ENCODE results near the gene FARS2.

Gene FARS2

DNA sequence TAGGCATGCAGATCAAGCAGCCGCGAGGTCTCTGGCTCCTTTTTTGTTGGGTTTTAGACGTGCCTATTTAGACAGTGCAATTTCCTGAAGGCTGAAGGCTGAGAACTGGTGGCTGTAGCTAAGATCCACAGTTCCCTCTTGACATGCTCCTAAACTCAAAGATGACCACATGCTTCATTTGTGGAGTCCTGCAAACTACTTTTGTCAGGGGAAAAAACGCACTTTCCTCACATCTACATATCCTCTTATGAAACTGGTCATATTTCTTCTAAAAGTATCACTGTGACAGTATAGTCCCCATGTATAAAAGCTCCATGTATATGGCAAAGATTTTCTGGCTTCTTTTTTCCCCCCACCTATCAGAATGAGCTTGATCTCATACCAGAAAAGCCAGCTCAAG, 31.2 kb upstream of the FARS2 start:
- H3K27me3 ChIP-seq (replicated peaks; ENCODE audit: control insufficient read depth, insufficient read depth, low read length), result no peaks in the 10 kb centered on the region
- no peak for TF ChIP-seq CTCF (IDR thresholded peaks at IDR 0.05; ENCODE audit: insufficient read depth, low read length, poor library complexity, severe bottlenecking)
- H3K36me3 ChIP-seq (ENCODE audit: control insufficient read depth, insufficient read depth, low read length), result no peaks in the 10 kb centered on the region
- DNase-seq (ENCODE audit: extremely low read depth, insufficient read length), result no peak
- no peak overlapping the region for H3K4me3 ChIP-seq (replicated peaks; ENCODE audit: low read depth, low read length)

DNA sequence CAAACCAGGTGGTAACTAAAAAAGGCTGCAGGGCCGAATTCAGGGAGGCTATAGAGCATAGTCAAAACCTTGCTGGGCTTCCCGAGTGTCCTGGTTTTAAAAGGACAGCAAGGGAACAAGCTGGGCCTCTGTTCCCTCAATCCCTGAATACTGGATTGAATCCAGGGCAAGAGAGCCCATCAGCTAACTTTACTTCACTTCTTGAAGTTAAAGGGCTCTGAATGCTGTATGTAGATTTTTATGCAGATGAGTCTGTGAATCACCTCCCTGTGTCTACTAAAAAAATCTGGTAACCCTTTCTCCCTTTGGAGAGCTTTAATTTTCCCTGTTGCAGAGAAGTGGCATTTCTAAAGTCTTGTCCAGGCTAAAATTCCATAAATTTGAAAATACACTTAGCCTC, 30.0 kb upstream of the FARS2 start:
- Histone ChIP-seq H3K27me3 (replicated peaks; ENCODE audit: control insufficient read depth, insufficient read depth, low read length) (no peaks in the 10 kb centered on the region), H3K36me3 (ENCODE audit: control insufficient read depth, insufficient read depth, low read length) (no peaks in the 10 kb centered on the region), H3K4me3 (replicated peaks; ENCODE audit: low read depth, low read length) (no peak overlapping the region)
- TF ChIP-seq CTCF (IDR thresholded peaks at IDR 0.05; ENCODE audit: insufficient read depth, low read length, poor library complexity, severe bottlenecking), result no peak
- DNase-seq (ENCODE audit: extremely low read depth, insufficient read length), result no peak

DNA sequence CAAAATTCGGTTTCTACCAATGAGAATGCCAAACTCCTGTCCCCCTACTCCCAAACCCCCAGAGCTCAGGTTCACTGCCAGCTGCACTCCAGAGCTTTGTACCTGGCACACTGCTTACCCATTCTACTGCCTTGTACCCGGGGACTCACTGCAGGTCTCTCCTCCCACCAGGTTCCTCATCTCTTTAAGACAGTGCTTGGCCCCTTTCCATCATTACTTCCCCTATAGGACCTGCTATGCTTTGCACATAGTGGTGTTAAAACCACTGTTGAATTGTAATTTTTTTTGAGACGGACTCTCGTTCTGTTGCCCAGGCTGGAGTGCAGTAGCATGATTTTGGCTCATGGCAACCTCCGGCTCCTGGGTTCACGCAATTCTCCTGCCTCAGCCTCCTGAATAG, 26.4 kb upstream of the FARS2 start:
- no peak for DNase-seq (ENCODE audit: extremely low read depth, insufficient read length)
- TF ChIP-seq CTCF (IDR thresholded peaks at IDR 0.05; ENCODE audit: insufficient read depth, low read length, poor library complexity, severe bottlenecking), result no peak
- H3K36me3 ChIP-seq (ENCODE audit: control insufficient read depth, insufficient read depth, low read length), result peaks cover 2% of the 10 kb centered on the region; the same call in 1 of the 2 replicates
- no peak overlapping the region for H3K4me3 ChIP-seq (replicated peaks; ENCODE audit: low read depth, low read length)
- H3K27me3 ChIP-seq (replicated peaks; ENCODE audit: control insufficient read depth, insufficient read depth, low read length), result no peaks in the 10 kb centered on the region

GRCh38 chr6:5235830-5236229, 25.5 kb upstream of the FARS2 start:
- no peak for DNase-seq (ENCODE audit: extremely low read depth, insufficient read length)
- Histone ChIP-seq H3K36me3 (ENCODE audit: control insufficient read depth, insufficient read depth, low read length) (peaks cover 2% of the 10 kb centered on the region; the same call in 1 of the 2 replicates), H3K4me3 (replicated peaks; ENCODE audit: low read depth, low read length) (no peak overlapping the region), H3K27me3 (replicated peaks; ENCODE audit: control insufficient read depth, insufficient read depth, low read length) (no peaks in the 10 kb centered on the region)
- no peak for TF ChIP-seq CTCF (IDR thresholded peaks at IDR 0.05; ENCODE audit: insufficient read depth, low read length, poor library complexity, severe bottlenecking)

DNA sequence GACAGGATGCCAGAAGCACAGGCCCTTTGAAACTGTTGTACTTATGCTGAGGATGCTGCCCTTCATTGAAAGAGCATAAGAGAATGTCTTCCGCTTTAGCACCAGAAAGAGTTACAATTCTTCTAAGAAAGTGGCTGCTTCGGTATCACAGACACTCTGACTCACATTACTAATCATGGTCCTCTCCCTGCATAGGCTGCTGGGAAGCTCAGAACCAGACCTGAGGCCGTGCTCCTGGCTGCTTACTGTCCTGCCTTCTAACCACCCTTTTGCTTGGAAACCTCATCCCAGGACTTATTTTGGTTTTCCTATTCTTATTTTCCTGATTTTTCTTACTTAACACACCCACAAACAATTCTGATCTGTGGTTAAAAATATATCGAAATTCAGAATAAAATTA, 23.5 kb upstream of the FARS2 start:
- Histone ChIP-seq H3K36me3 (ENCODE audit: control insufficient read depth, insufficient read depth, low read length) (peaks cover 2% of the 10 kb centered on the region; the same call in 1 of the 2 replicates), H3K27me3 (replicated peaks; ENCODE audit: control insufficient read depth, insufficient read depth, low read length) (no peaks in the 10 kb centered on the region)

More for the DNA sequence above, 23.5 kb upstream of the FARS2 start:
- no peak for TF ChIP-seq CTCF (IDR thresholded peaks at IDR 0.05; ENCODE audit: insufficient read depth, low read length, poor library complexity, severe bottlenecking)
- DNase-seq (ENCODE audit: extremely low read depth, insufficient read length), result no peak
- no peak overlapping the region for H3K4me3 ChIP-seq (replicated peaks; ENCODE audit: low read depth, low read length)
